ENCODE results near the gene UBE2S. TPM values are rescaled to one million over a fixed set of nuclear protein-coding genes. Genes with fewer than 3 reads are reported as not detected.

UBE2S gene
- 100 to 1,000 TPM; 146 to 148 TPM for total RNA-seq

DNA sequence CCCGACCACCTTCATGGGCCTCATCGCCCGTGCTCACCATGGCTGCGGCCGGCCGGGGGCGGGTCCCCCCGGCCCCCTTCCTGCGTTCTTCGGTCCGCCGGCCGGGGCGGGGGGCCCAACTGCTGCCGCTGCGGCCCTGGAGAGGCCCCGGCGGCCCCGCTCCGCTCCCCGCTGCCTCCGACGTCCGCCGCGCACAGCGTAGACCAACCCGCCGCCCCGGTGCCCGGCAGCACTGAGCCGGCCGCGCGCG is at the start of gene UBE2S:
TSS of gene UBE2S (minus strand) at position 239 of the 250 bp plus-strand sequence. CDS start at position 40, 199 bp downstream.

DNA sequence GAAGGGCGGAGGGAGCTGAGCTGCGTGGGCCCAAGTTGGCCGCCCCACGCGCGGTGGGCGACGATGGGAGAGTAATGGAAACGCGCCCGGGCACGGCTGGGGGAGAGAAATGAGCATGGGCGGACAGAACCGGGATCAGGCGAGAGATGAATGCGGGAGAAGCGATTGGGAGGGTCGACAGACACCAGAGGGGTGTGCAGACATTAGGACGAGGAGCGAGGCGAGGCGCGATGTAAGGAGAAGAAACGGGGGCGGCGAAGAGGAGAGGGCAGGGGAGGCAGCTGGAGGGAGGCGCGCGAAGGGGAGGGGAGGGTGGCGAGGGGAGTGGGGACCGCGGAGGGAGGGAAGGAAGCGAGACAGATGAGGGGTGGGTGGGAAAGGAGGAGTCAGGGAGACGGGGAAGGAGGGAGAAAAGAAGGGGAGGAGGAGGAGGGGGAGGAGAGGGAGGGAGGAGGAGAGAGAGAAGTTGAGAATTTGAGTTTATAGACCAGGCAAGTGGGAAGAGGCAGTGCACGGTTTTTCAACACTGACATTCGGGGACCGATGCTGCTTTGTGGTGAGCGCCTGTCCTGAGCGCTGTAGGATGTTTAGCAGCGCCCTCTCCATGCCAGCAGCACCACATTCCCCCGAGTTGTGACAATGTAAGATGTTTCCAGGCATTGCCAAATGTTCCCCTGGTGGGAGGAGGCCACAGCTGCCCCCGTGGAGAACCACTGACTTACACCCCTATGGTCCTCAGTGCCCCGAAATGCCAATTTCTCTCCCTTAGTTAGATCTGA is 35.6 kb upstream of the UBE2S start, which contains the start of gene SHISA7:
TSS of gene SHISA7 (minus strand) at position 256 of the 779 bp plus-strand sequence. CDS start 437 bp downstream, outside the sequence.

DNA sequence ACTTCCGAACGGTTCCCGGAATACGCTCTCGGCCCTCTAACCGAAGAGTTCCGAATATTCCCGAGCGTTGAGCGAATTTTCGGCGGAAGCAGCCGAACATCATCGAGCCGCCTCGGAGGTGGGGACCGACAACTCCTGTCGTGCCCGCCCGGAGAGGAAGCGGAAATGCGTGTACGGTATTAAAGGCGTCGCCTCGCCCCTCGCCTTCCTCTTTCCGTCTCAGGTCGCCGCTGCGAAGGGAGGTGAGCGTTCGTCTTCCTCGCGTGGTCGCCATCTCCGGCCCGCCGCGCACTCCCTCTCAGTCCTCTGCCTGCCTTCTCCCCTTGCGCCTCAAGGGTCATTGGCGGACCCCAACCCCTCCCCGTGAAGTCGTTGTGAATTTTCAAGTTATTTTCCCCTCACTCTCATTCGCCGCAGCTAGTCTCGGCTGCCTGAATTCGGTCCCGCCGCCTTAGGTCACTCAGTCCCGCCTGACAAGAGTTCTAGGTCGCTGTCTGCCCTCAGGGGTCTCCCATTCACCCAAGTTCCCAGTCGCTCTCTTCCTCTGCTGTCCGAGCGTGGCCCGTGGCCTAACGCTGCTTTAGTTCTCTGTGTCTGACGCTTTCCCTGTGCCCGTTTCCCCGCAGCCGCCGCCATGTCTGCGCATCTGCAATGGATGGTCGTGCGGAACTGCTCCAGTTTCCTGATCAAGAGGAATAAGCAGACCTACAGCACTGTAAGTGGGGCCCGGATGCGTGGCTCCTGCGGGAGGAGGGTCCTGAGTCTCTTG is 21.7 kb downstream of the UBE2S start, which contains the start of gene RPL28:
TSS of gene RPL28 (plus strand) at position 209 of the 769 bp plus-strand sequence. CDS start at position 635, 426 bp downstream.

DNA sequence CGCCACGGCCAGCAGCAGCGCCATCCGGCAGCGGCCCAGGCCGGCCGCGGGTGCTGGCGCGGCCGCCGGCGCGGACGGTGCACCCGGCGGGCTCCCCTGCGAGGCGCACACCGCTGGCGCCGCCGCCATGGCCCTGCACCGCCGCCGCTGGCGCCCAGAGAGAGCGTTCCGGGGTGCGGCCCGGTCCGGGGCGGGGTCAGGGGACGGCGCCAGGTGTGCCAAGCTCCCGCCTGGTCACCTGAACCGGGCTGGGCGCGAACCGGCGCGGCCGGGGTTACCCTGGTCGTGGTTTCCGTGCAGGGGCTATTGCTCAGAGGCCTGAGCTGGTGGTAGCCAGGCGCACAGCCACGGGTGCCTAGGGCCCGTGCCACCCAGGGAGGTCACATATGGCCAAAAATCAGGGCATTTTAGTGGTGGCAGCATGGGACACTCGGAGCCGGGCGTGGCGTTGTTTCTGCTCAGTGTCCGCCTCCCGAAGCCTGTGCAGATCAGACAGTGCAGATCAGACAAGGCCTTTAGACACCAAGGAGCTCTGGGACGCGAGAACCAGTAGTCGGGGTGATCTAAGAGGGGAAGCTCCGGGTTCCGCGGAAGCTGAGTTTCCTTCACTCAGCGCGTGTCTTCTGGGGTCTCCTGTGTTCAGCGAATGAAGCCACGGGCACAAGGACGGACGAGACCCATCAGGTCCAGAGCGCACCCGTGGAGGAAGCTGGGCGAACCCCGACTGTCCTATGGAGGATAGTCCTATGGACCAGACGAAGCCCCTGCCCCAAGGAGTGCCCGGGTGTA is 23.3 kb downstream of the UBE2S start, which contains the start of gene TMEM238:
TSS of gene TMEM238 (minus strand) at position 162 of the 789 bp plus-strand sequence. CDS start at position 129, 33 bp downstream.

DNA sequence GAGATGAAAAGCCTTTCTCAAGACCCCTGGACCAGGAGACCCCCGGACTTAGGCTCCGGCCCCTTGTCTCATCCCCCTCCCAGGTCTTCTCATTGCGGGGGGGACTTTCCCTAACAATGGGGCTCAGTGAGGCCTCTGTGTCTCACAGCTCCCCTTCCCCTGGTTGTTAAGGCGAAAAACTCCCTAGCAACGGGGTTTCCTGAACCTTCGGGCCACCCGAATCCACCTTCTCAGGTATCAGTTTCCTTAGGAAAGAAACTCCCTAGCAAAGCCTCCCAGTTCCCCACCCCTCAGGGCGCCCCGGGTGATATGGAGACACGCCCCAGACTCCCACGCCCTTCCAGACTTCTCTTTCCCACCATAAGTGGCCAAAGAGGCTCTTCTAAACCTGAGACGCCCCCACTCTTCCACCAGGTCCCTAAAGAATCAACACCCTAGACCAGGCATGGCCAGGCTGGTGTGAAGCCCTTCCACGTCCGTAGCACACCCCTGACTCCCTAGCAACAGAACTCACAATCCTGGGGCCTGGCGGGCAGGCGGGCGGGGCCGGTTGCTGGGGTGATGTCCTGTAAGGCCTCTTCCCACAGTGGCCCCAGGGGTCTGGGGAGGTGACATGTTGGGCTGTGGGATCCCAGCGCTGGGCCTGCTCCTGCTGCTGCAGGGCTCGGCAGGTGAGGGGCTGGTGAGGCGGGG is 31.2 kb downstream of the UBE2S start, which contains the start of gene TMEM190:
TSS of gene TMEM190 (plus strand) at position 586 of the 693 bp plus-strand sequence. CDS start at position 614, 28 bp downstream.

DNA sequence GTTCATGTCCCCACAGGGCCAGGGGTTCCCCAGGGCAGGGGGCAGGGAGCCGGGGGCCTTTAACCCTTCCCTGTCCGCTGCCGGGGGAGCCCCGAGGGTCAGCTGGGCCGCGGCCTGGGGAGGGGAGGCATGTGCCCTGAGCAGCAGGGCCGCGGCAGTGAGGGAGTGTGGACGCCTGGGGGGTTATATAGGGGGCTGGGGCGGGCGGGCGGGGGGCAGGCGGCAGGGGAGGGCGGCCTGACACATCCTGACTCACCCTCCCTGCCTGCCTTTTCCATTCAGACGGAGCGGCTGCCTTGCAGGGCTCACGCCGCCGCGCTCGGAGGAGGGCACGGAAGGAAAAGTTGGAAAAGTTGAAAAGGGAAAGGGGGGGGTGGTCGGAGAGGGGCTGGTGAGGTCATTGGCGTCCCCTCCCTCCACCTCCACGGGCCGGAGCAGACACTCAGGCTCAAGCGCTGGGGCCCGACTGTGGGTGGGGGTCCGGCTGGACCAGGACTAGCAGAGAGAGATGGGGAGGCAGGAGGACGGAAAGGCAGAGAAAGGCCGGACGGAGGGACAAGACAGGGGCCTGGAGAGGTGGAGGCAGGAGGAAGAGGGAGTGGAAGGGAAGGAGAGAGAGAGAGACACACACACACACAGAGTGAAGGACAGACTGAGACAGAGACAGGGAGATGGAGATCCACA is 37.1 kb downstream of the UBE2S start, which contains the start of gene IL11:
TSS of gene IL11 (minus strand) at position 159 of the 684 bp plus-strand sequence. CDS start at position 6, 153 bp downstream.

DNA sequence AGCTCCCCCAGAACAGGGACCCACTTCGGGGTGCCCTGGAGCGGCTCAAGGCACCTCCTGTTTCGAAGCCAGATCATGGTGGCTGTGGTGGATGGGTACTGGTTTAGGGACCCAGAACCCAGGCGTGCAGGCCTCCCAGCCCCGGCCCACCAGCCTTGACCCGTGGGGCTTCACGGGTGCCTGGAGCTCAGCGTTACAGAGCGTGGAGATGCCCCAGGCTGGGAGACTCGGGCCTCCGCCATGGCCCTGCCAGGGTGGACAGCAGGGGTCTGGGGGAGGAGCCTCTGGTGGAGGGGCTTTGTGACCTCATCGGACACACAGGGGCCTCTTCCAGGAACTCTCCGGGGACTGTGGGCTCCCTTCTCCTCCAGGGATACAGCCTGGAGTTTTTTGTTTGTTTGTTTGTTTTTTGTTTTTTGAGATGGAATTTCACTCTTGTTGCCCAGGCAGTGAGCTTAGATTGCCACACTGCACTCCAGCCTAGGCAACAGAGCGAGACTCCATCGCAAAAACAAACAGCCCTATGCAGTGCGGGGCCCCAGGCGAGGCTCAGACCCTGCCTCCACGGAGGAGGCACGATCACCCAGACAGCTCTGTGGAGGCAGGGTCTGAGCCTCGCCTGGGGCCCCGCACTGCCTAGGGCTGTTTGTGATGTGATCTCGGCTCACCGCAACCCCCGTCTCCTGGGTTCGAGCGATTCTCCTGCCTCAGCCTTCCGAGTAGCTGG is 44.4 kb downstream of the UBE2S start, which contains the start of gene GARIN5B:
TSS of gene GARIN5B (minus strand) at position 271 of the 727 bp plus-strand sequence. CDS start at position 77, 194 bp downstream.

DNA sequence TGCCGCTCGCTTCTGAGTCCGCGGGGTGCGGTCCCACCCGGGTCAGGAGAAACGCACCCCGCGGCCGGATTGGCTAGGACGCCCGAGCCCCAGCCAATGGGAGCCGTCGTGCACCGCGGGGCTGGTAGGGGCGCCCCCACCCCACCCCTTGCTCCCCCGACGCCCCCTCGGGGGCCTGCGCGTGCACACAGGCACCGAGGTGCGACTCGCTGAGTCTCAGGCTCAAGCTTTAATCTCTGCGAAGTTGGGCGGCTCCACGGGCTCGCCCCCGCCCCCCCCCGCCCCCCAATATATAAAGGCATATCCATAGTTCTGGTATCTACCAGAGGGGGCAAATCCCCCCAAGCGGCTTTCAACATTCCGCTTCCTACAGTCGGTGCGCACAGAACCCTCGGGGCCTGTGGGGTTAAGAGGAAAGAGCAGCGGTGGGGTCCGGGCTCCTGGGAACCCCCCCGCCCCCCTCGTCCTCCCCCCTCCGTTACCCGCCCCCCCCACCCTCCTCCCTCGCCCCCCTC is 52.8 kb downstream of the UBE2S start, which contains the start of gene COX6B2:
TSS of gene COX6B2 (minus strand) at position 22 of the 515 bp plus-strand sequence. CDS start 198 bp downstream, outside the sequence.

Other genes with a start within 250 kb of the UBE2S start
- gene DNAAF3, start 241.2 kb downstream of the UBE2S start, total RNA-seq: not detected
- not detected for gene SYT5, start 227.5 kb downstream of the UBE2S start, total RNA-seq
- not detected for gene PTPRH, start 198.3 kb downstream of the UBE2S start, total RNA-seq
- gene TMEM86B, start 179.0 kb downstream of the UBE2S start, total RNA-seq: 10 to 100 TPM; 11.7 to 14.0 TPM
- gene PPP6R1, start 148.8 kb downstream of the UBE2S start, total RNA-seq: 100 to 1,000 TPM; 179 to 181 TPM
- gene HSPBP1, start 127.7 kb downstream of the UBE2S start, total RNA-seq: 10 to 100 TPM; 23.0 to 25.5 TPM
- 1 to 10 TPM; 4.0 to 5.9 TPM for gene BRSK1, start 123.8 kb downstream of the UBE2S start, total RNA-seq
- under 1 TPM in 1 of 2 experiments, not detected in 1; 0.29 TPM for gene TMEM150B, start 82.4 kb downstream of the UBE2S start, total RNA-seq
- 10 to 100 TPM; 24.2 to 25.6 TPM for gene KMT5C, start 67.9 kb downstream of the UBE2S start, total RNA-seq
- gene COX6B2, start 53.1 kb downstream of the UBE2S start, total RNA-seq: under 1 TPM in 1 of 2 experiments, not detected in 1; 0.14 TPM
- gene GARIN5B, start 44.5 kb downstream of the UBE2S start, total RNA-seq: not detected
- under 1 TPM; 0.15 to 0.29 TPM for gene IL11, start 37.3 kb downstream of the UBE2S start, total RNA-seq
- gene TMEM190, start 31.0 kb downstream of the UBE2S start, total RNA-seq: not detected
- gene TMEM238, start 23.5 kb downstream of the UBE2S start, total RNA-seq: 10 to 100 TPM; 28.2 to 31.1 TPM
- 1,000 to 10,000 TPM; 3,962 to 3,998 TPM for gene RPL28, start 21.9 kb downstream of the UBE2S start, total RNA-seq
- not detected for gene SHISA7, start 35.5 kb upstream of the UBE2S start, total RNA-seq
- 10 to 100 TPM; 15.7 to 16.6 TPM for gene ISOC2, start 53.9 kb upstream of the UBE2S start, total RNA-seq
- not detected for gene C19orf85, start 57.0 kb upstream of the UBE2S start, total RNA-seq
- 10 to 100 TPM in 1 of 2 experiments, 1 to 10 TPM in 1; 8.2 to 11.3 TPM for gene ZNF628, start 68.8 kb upstream of the UBE2S start, total RNA-seq
- gene NAT14, start 77.4 kb upstream of the UBE2S start, total RNA-seq: 1 to 10 TPM; 8.7 to 8.8 TPM
- under 1 TPM; 0.12 to 0.53 TPM for gene SSC5D, start 80.6 kb upstream of the UBE2S start, total RNA-seq
- not detected for gene SBK2, start 129.3 kb upstream of the UBE2S start, total RNA-seq
- gene SBK3, start 137.8 kb upstream of the UBE2S start, total RNA-seq: not detected
- 1 to 10 TPM; 6.4 to 7.8 TPM for gene ZNF579, start 173.1 kb upstream of the UBE2S start, total RNA-seq
- 10 to 100 TPM; 14.7 to 16.3 TPM for gene FIZ1, start 191.7 kb upstream of the UBE2S start, total RNA-seq
- gene ZNF524, start 192.5 kb upstream of the UBE2S start, total RNA-seq: 10 to 100 TPM; 33.7 to 35.0 TPM
- 10 to 100 TPM; 16.1 to 16.2 TPM for gene ZNF865, start 197.9 kb upstream of the UBE2S start, total RNA-seq
- 1 to 10 TPM; 7.2 to 8.1 TPM for gene ZNF784, start 216.8 kb upstream of the UBE2S start, total RNA-seq
- gene ZNF580, start 233.2 kb upstream of the UBE2S start, total RNA-seq: 10 to 100 TPM; 41.8 to 50.6 TPM
- gene ZNF581, start 235.9 kb upstream of the UBE2S start, total RNA-seq: 10 to 100 TPM; 39.1 to 39.3 TPM
- 1 to 10 TPM; 8.8 to 8.9 TPM for gene CCDC106, start 240.4 kb upstream of the UBE2S start, total RNA-seq
- gene U2AF2, start 247.2 kb upstream of the UBE2S start, total RNA-seq: 100 to 1,000 TPM; 221 to 225 TPM